Measurements from ENCODE around the gene RNF123.
A peak's percentile ranks its signal among the peaks of the same experiment; 100 is the strongest.

The RNF123 gene

GRCh38 chr3:49689046-49689907 is at the start of gene RNF123, which contains the start of gene MST1:
RNF123 (plus strand) TSS chr3:49689557; CDS start chr3:49691166, 1,609 bp downstream.
MST1 (minus strand) TSS chr3:49689474; CDS start chr3:49688691, 783 bp downstream.
- peaks cover 7% of the 10 kb centered on the region for H3K4me1 ChIP-seq (ENCODE audit: control insufficient read depth, insufficient read depth, low read length)
- H3K27me3 ChIP-seq (ENCODE audit: control insufficient read depth, insufficient read depth, low read length), result no peaks in the 10 kb centered on the region
- peak within 1 kb of the TSS; percentile 83 for H3K9ac ChIP-seq (ENCODE audit: low read length)
- peak within 1 kb of the TSS; percentile 97 for H3K4me3 ChIP-seq (ENCODE audit: low read length)
- no peaks in the 10 kb centered on the region for H3K36me3 ChIP-seq (ENCODE audit: control insufficient read depth, insufficient read depth, low read length)
- H3K27ac ChIP-seq (ENCODE audit: low read depth, low read length), result peak within 1 kb of the TSS; percentile 77

DNA sequence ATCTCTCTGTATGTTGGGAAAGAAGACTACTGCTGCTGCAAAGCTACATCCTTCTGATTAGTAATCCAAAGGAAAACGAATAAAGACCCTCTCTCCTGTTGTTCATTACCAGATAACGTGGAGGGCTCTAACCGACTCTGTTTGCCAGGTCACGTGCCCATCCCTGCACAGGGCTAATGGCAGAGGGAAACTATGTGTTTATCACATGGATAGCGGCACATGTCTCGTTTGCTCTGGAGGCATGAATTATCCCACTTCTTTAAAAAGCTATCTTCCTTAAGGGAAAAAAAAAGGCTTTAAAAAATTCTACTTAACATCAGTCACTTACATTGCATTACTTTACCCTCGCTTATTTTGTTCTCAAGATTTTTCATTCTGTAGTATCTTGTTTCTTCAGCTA is 48.1 kb upstream of the RNF123 start:
- no peak overlapping the region for H3K27ac ChIP-seq (ENCODE audit: low read depth, low read length)
- no peak overlapping the region for H3K4me3 ChIP-seq (ENCODE audit: low read length)
- no peaks in the 10 kb centered on the region for H3K4me1 ChIP-seq (ENCODE audit: control insufficient read depth, insufficient read depth, low read length)
- no peaks in the 10 kb centered on the region for H3K27me3 ChIP-seq (ENCODE audit: control insufficient read depth, insufficient read depth, low read length)
- no peak overlapping the region for H3K9ac ChIP-seq (ENCODE audit: low read length)
- H3K36me3 ChIP-seq (ENCODE audit: control insufficient read depth, insufficient read depth, low read length), result no peaks in the 10 kb centered on the region

- H3K36me3 ChIP-seq (ENCODE audit: control insufficient read depth, insufficient read depth, low read length), result no peaks in the 10 kb centered on the region
- no peaks in the 10 kb centered on the region for H3K27me3 ChIP-seq (ENCODE audit: control insufficient read depth, insufficient read depth, low read length)
- H3K4me1 ChIP-seq (ENCODE audit: control insufficient read depth, insufficient read depth, low read length), result no peaks in the 10 kb centered on the region
- H3K4me3 ChIP-seq (ENCODE audit: low read length), result no peak overlapping the region
- H3K9ac ChIP-seq (ENCODE audit: low read length), result no peak overlapping the region
- H3K27ac ChIP-seq (ENCODE audit: low read depth, low read length), result no peak overlapping the region
Measured at GRCh38 chr3:49641921-49642707, 47.2 kb upstream of the RNF123 start.

DNA sequence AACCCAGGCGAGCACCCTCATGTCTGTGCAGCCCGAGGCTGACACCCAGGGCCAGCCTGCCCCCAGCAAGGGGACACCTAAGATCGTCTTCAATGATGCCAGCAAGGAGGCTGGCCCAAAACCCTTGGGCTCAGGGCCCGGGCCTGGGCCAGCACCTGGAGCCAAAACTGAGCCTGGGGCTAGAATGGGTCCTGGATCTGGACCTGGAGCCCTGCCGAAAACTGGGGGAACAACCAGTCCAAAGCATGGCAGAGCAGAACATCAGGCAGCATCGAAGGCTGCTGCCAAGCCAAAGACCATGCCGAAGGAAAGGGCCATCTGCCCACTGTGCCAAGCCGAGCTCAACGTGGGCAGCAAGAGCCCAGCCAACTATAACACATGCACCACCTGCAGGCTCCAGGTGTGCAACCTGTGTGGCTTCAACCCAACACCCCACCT is 46.6 kb upstream of the RNF123 start:
- Histone ChIP-seq H3K36me3 (ENCODE audit: control insufficient read depth, insufficient read depth, low read length) (no peaks in the 10 kb centered on the region), H3K4me3 (ENCODE audit: low read length) (no peak overlapping the region), H3K27me3 (ENCODE audit: control insufficient read depth, insufficient read depth, low read length) (no peaks in the 10 kb centered on the region), H3K27ac (ENCODE audit: low read depth, low read length) (no peak overlapping the region), H3K9ac (ENCODE audit: low read length) (no peak overlapping the region), H3K4me1 (ENCODE audit: control insufficient read depth, insufficient read depth, low read length) (no peaks in the 10 kb centered on the region)

DNA sequence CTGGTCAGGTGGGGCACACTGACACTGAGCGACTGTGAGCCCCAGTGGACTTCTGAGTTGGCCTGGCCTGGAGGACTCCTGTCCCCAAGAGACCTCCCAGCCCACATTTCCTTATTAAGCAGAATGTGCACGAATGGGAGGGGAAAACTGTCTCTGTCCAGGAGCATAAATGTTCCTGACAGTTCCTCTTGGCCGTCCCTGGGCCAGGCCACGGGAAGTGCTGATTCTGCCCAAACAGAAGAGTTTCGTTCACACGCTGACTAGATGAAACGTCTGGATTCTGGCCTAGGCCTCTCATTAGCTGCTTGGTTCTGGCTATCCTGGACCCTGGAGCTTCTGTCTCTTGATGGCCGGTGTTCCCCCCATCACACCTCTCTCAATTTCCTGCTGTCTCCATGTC is 44.7 kb upstream of the RNF123 start:
- Histone ChIP-seq H3K36me3 (ENCODE audit: control insufficient read depth, insufficient read depth, low read length) (no peaks in the 10 kb centered on the region), H3K27ac (ENCODE audit: low read depth, low read length) (no peak overlapping the region), H3K4me3 (ENCODE audit: low read length) (no peak overlapping the region), H3K4me1 (ENCODE audit: control insufficient read depth, insufficient read depth, low read length) (no peaks in the 10 kb centered on the region), H3K27me3 (ENCODE audit: control insufficient read depth, insufficient read depth, low read length) (no peaks in the 10 kb centered on the region), H3K9ac (ENCODE audit: low read length) (no peak overlapping the region)

GRCh38 chr3:49646236-49646635 is 43.1 kb upstream of the RNF123 start:
- Histone ChIP-seq H3K36me3 (ENCODE audit: control insufficient read depth, insufficient read depth, low read length) (no peaks in the 10 kb centered on the region), H3K27me3 (ENCODE audit: control insufficient read depth, insufficient read depth, low read length) (no peaks in the 10 kb centered on the region), H3K9ac (ENCODE audit: low read length) (no peak overlapping the region), H3K27ac (ENCODE audit: low read depth, low read length) (no peak overlapping the region), H3K4me3 (ENCODE audit: low read length) (no peak overlapping the region), H3K4me1 (ENCODE audit: control insufficient read depth, insufficient read depth, low read length) (no peaks in the 10 kb centered on the region)

DNA sequence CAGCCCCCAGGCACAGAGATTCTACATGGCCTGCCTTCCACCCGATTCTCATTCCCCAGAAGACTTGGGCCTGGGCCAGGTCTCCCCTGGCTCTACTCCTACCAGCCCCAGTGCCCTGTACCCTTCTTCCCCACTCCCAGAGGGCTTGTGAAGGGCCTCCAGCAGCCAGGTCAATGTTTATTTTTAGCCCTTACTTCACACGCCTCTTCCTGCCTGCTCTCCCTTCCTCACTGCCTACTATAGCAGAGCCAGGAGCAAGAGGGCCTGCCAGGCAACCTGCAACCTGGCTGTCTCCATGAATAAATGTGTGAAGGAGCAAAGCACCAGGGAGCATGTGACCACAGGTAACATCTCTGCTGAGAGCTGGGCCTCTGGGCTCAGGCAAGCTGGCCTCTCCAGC is 41.6 kb upstream of the RNF123 start:
- Histone ChIP-seq H3K4me3 (ENCODE audit: low read length) (no peak overlapping the region), H3K27me3 (ENCODE audit: control insufficient read depth, insufficient read depth, low read length) (no peaks in the 10 kb centered on the region), H3K36me3 (ENCODE audit: control insufficient read depth, insufficient read depth, low read length) (no peaks in the 10 kb centered on the region), H3K9ac (ENCODE audit: low read length) (no peak overlapping the region), H3K4me1 (ENCODE audit: control insufficient read depth, insufficient read depth, low read length) (no peaks in the 10 kb centered on the region), H3K27ac (ENCODE audit: low read depth, low read length) (no peak overlapping the region)

DNA sequence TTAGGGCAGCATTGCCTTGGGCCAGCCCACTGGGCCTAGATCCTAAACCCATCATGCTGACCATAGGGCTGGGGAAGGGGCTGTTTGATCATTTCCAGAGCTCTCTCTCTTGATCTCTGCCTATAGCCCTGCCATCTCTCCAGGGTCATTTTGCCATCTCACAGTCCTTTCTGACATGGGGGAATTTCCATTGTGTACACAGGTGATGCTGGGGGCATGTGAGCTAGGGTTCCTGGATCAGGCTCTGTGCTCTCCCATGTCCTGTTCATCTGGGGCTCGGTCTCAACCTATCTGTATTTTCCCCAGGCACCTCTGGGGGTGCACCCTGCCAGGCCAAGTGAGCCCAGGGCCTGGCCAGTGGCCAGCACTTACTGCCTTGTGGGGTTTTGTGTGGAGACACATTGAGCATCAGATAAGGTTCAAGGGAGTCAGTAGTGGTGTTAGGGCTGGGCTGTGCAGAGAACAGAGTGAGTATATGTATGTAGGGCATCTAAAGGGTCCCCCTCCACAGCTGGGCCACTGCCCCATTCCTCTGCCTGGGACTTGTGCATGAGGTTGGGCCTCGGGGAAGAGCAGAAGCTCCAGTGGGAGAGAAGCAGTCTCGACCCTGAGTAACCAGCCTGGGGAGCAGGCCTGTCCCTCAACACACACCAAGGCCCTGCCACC is 40.9 kb upstream of the RNF123 start:
- H3K27ac ChIP-seq (ENCODE audit: low read depth, low read length), result no peak overlapping the region

GRCh38 chr3:49649576-49649975 is 39.8 kb upstream of the RNF123 start:
- Histone ChIP-seq H3K27ac (ENCODE audit: low read depth, low read length) (no peak overlapping the region), H3K4me3 (ENCODE audit: low read length) (no peak overlapping the region), H3K9ac (ENCODE audit: low read length) (no peak overlapping the region), H3K4me1 (ENCODE audit: control insufficient read depth, insufficient read depth, low read length) (no peaks in the 10 kb centered on the region), H3K36me3 (ENCODE audit: control insufficient read depth, insufficient read depth, low read length) (no peaks in the 10 kb centered on the region), H3K27me3 (ENCODE audit: control insufficient read depth, insufficient read depth, low read length) (no peaks in the 10 kb centered on the region)

More for the DNA sequence above, 40.9 kb upstream of the RNF123 start:
- Histone ChIP-seq H3K4me3 (ENCODE audit: low read length) (no peak overlapping the region), H3K27me3 (ENCODE audit: control insufficient read depth, insufficient read depth, low read length) (no peaks in the 10 kb centered on the region), H3K36me3 (ENCODE audit: control insufficient read depth, insufficient read depth, low read length) (no peaks in the 10 kb centered on the region), H3K9ac (ENCODE audit: low read length) (no peak overlapping the region), H3K4me1 (ENCODE audit: control insufficient read depth, insufficient read depth, low read length) (no peaks in the 10 kb centered on the region)

DNA sequence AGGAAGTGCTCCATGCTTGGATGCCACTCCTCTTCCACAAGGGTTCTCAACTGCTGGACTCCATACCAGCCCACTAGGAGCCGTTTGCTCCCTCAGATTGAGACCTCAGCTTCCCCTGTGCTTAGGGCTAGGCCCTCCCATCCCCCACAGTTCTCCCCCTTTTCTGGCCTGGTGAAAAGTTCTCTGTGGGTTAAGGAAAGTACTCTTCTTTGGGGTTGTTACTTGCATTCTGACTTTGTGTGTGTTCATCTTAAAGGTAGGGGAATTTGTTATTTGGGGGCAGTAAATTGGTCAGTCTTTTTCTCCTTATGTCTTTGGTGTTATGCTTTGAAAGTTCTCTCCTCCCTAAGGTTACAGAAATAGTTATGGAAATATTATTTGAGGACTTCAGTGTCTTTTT is 39.2 kb upstream of the RNF123 start:
- no peaks in the 10 kb centered on the region for H3K4me1 ChIP-seq (ENCODE audit: control insufficient read depth, insufficient read depth, low read length)

DNA sequence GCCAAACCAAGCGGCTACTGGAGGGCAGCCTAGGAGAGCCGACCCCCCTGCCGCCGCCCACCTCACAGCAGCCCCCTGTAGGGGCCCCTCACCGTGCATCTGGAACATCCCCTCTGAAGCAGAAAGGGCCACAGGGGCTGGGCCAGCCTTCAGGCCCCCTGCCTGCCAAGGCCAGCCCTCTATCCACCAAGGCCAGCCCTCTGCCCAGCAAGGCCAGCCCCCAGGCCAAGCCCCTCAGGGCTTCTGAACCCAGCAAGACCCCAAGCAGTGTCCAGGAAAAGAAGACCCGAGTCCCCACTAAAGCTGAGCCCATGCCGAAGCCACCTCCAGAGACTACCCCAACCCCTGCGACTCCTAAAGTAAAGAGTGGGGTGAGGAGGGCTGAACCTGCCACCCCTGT is 38.7 kb upstream of the RNF123 start:
- Histone ChIP-seq H3K4me3 (ENCODE audit: low read length) (no peak overlapping the region), H3K36me3 (ENCODE audit: control insufficient read depth, insufficient read depth, low read length) (no peaks in the 10 kb centered on the region), H3K4me1 (ENCODE audit: control insufficient read depth, insufficient read depth, low read length) (no peaks in the 10 kb centered on the region)

More for the DNA sequence above, 39.2 kb upstream of the RNF123 start:
- Histone ChIP-seq H3K27ac (ENCODE audit: low read depth, low read length) (no peak overlapping the region), H3K9ac (ENCODE audit: low read length) (no peak overlapping the region), H3K4me3 (ENCODE audit: low read length) (no peak overlapping the region), H3K27me3 (ENCODE audit: control insufficient read depth, insufficient read depth, low read length) (no peaks in the 10 kb centered on the region), H3K36me3 (ENCODE audit: control insufficient read depth, insufficient read depth, low read length) (no peaks in the 10 kb centered on the region)

DNA sequence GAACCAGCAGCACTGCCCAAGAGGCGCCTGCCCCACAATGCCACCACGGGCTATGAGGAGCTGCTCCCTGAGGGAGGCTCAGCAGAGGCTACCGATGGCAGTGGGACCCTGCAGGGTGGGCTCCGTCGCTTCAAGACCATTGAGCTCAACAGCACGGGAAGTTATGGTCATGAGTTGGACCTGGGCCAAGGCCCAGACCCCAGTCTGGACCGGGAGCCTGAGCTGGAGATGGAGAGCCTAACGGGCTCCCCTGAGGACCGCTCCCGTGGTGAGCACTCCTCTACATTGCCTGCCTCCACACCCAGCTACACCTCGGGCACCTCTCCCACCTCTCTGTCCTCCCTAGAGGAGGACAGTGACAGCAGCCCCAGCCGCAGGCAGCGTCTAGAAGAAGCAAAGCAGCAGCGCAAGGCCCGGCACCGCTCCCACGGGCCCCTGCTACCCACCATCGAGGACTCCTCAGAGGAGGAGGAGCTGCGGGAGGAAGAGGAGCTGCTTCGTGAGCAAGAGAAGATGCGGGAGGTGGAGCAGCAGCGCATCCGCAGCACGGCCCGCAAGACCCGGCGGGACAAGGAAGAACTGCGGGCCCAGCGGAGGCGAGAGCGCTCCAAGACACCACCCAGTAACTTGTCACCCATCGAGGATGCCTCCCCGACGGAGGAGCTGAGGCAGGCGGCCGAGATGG is 37.0 kb upstream of the RNF123 start:
- Histone ChIP-seq H3K27me3 (ENCODE audit: control insufficient read depth, insufficient read depth, low read length) (no peaks in the 10 kb centered on the region), H3K4me3 (ENCODE audit: low read length) (no peak overlapping the region), H3K9ac (ENCODE audit: low read length) (no peak overlapping the region), H3K27ac (ENCODE audit: low read depth, low read length) (no peak overlapping the region), H3K4me1 (ENCODE audit: control insufficient read depth, insufficient read depth, low read length) (no peaks in the 10 kb centered on the region), H3K36me3 (ENCODE audit: control insufficient read depth, insufficient read depth, low read length) (no peaks in the 10 kb centered on the region)

More for the DNA sequence above, 38.7 kb upstream of the RNF123 start:
- no peaks in the 10 kb centered on the region for H3K27me3 ChIP-seq (ENCODE audit: control insufficient read depth, insufficient read depth, low read length)
- no peak overlapping the region for H3K27ac ChIP-seq (ENCODE audit: low read depth, low read length)
- no peak overlapping the region for H3K9ac ChIP-seq (ENCODE audit: low read length)
